PC-9 (cell line): ENCODE measurements around the gene SLC25A29.

ENCODE experiments used
- CTCF ChIP-seq: fragments of 200-600 bp; sonication (generic); conservative IDR thresholded peaks from 2 replicates; pipeline ENCODE4 v1.6.1; 2017; ENCODE audit warnings: mixed run types, antibody characterized with exemption, mild to moderate bottlenecking, moderate library complexity
- EZH2 ChIP-seq: fragments of 200-600 bp; sonication (generic); IDR thresholded peaks from 2 replicates; pipeline ENCODE4 v1.8.0; 2017; ENCODE audit warnings: antibody characterized with exemption, low read depth

GRCh38 chr14:100327128-100327527, 20.9 kb upstream of the SLC25A29 start:
- TF ChIP-seq CTCF (no peak), EZH2 (no peak)
